GM12891 (cell line): ENCODE data around the gene HMGCS2.

Source experiments
- POLR2A ChIP-seq: IDR thresholded peaks from 2 replicates; pipeline ENCODE4 v1.6.1; 2011; ENCODE audit warnings: low read depth, low read length, control low read depth
- POLR2AphosphoS5 ChIP-seq: IDR thresholded peaks from 2 replicates; pipeline ENCODE4 v1.6.1; 2011; ENCODE audit warnings: low read depth, low read length, control low read depth
- TAF1 ChIP-seq: IDR thresholded peaks from 2 replicates; pipeline ENCODE4 v1.6.1; 2011; ENCODE audit warnings: low read depth, low read length, control low read depth

DNA sequence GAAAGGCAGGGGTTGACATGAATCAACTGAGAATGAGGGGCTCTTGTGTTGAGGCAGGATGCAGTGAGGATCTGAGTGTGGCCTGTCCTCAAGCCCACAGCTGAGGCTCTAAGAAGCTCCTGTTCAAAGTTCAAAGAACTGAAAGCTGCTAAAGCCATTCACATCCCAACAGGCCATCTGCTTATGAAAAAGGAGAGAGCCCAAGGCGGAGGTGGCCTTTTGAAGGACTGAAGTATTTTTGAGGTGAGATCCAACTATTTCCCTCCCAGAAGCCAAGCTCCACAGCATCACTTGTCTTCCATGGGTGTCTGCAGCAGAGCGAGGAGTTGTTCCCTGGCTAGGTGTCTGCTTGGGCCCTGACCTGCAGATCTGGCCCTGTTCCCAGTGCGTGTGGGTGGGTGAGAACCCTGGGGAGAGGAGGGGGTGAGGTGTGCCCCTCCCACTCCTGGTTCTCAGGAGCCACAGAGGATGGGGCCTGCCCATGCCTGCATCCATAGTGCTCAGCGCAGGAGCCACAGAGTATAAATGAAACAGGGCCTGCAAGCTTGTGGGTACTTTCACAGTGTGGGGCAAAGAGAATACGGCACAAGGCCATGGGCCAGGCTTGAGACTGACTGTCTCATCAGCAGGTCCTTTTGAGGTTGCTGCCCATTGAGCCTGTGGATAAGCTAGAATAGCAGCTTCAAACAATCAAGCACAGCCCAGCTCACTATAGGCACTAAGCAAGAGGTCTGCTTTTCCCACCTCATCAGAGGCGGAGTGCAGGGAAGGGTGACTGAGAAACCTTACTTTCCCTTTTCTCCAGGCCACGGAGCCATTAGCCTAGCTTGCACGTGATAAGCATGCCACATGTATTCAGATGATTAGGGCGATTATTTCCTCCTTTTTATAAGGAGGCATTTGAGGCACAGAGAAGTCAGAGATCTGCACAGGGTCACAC is 26.8 kb upstream of the HMGCS2 start:
- TF ChIP-seq TAF1, result no peak
- no peak for TF ChIP-seq POLR2A
- TF ChIP-seq POLR2AphosphoS5, result no peak
